HEK293 (cell line): Measurements from ENCODE around the gene ZXDB.
"Not testable (repeated sequence)": the region's sequence is repeated elsewhere in the genome, so short reads cannot be mapped to it uniquely, and the experiment has no call there.

Experiments used
- HOXA7 ChIP-seq: sonication (generic); formaldehyde crosslinking; IDR thresholded peaks from 2 replicates; pipeline ENCODE4 v1.8.1; 2022; ENCODE audit warnings: missing genetic modification reagents, borderline replicate concordance
- HOXC10 ChIP-seq: sonication (generic); formaldehyde crosslinking; IDR thresholded peaks from 2 replicates; pipeline ENCODE4 v1.8.1; 2023; ENCODE audit warnings: mild to moderate bottlenecking, missing genetic modification reagents
- SCRT1 ChIP-seq: fragments of 450-650 bp; formaldehyde crosslinking; IDR thresholded peaks from 2 replicates; pipeline ENCODE4 v1.5.1; 2016; ENCODE audit warnings: missing biosample characterization, missing genetic modification characterization, borderline replicate concordance
- SETDB1 ChIP-seq: IDR thresholded peaks from one replicate; pipeline ENCODE4 v1.6.1; 2017; ENCODE audit warnings: mild to moderate bottlenecking, low read length, moderate library complexity, mixed read lengths; ENCODE audit not compliant: insufficient read length
- ZBTB48 ChIP-seq: fragments of 450-650 bp; formaldehyde crosslinking; IDR thresholded peaks from 2 replicates; pipeline ENCODE4 v1.5.1; 2016; ENCODE audit warnings: missing biosample characterization, missing genetic modification characterization
- ZNF10 ChIP-seq: fragments of 450-650 bp; formaldehyde crosslinking; IDR thresholded peaks from 2 replicates; pipeline ENCODE4 v1.5.1; 2017; ENCODE audit warnings: missing biosample characterization, missing genetic modification characterization
- ZNF184 ChIP-seq: fragments of 450-650 bp; IDR thresholded peaks from 2 replicates; pipeline ENCODE4 v1.5.1; 2018; ENCODE audit warnings: missing biosample characterization, mild to moderate bottlenecking, missing genetic modification characterization
- ZNF202 ChIP-seq: fragments of 450-650 bp; formaldehyde crosslinking; IDR thresholded peaks from 2 replicates; pipeline ENCODE4 v1.5.1; 2016; ENCODE audit warnings: missing biosample characterization, missing genetic modification characterization, borderline replicate concordance
- ZNF404 ChIP-seq: fragments of 450-650 bp; formaldehyde crosslinking; IDR thresholded peaks from 2 replicates; pipeline ENCODE4 v1.5.1; 2017; ENCODE audit warnings: missing biosample characterization, missing genetic modification characterization
- ZNF677 ChIP-seq: fragments of 450-650 bp; IDR thresholded peaks from 2 replicates; pipeline ENCODE4 v1.5.0; 2018; ENCODE audit warnings: missing biosample characterization, mild to moderate bottlenecking, missing genetic modification characterization, moderate library complexity
- ZNF768 ChIP-seq: fragments of 450-650 bp; formaldehyde crosslinking; IDR thresholded peaks from 2 replicates; pipeline ENCODE4 v1.5.1; 2018; ENCODE audit warnings: missing biosample characterization, mild to moderate bottlenecking, missing genetic modification characterization
- TF ChIP-seq, protein P1 (sequence below): fragments of 450-650 bp; formaldehyde crosslinking; IDR thresholded peaks from 2 replicates; pipeline ENCODE4 v1.5.1; 2016; ENCODE audit warnings: missing biosample characterization, missing genetic modification characterization
- TF ChIP-seq, protein P2 (sequence below): fragments of 450-650 bp; IDR thresholded peaks from 2 replicates; pipeline ENCODE4 v1.5.1; 2018; ENCODE audit warnings: missing biosample characterization, mild to moderate bottlenecking, missing genetic modification characterization
- TF ChIP-seq, protein P3 (sequence below): fragments of 450-650 bp; formaldehyde crosslinking; IDR thresholded peaks from 2 replicates; pipeline ENCODE4 v1.5.1; 2016; ENCODE audit warnings: missing biosample characterization, missing genetic modification characterization

DNA sequence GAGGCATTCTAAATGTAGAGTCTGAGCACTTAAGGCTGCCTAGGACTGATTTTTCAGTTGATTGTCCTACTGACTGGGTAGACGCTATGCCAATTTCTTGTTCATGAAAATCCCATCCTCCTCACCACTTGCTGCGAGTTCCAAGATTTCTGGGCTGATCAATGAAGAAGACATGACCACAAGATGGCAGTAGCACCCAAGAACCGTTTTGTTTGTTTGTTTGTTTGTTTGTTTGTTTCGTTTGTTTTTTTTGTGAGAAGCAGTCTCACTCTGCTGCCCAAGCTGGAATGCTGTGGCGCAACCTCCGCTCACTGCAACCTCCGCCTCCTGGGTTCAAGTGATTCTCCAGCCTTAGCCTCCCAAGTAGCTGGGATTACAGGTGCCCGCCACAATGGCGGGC, 8.9 kb upstream of the ZXDB start:
- not testable (repeated sequence) for TF ChIP-seq ZBTB48; ZNF677 (tag by site-specific recombination); HOXA7 (CRISPR knock-in tag); SCRT1 (tag by site-specific recombination); ZNF404 (tag by site-specific recombination); ZNF768 (tag by site-specific recombination); HOXC10 (CRISPR knock-in tag); ZNF202 (tag by site-specific recombination); SETDB1; ZNF184 (tag by site-specific recombination); ZNF10 (tag by site-specific recombination)
- TF ChIP-seq, protein P1, sequence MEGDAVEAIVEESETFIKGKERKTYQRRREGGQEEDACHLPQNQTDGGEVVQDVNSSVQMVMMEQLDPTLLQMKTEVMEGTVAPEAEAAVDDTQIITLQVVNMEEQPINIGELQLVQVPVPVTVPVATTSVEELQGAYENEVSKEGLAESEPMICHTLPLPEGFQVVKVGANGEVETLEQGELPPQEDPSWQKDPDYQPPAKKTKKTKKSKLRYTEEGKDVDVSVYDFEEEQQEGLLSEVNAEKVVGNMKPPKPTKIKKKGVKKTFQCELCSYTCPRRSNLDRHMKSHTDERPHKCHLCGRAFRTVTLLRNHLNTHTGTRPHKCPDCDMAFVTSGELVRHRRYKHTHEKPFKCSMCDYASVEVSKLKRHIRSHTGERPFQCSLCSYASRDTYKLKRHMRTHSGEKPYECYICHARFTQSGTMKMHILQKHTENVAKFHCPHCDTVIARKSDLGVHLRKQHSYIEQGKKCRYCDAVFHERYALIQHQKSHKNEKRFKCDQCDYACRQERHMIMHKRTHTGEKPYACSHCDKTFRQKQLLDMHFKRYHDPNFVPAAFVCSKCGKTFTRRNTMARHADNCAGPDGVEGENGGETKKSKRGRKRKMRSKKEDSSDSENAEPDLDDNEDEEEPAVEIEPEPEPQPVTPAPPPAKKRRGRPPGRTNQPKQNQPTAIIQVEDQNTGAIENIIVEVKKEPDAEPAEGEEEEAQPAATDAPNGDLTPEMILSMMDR (tag by site-specific recombination) = not testable (repeated sequence)
- TF ChIP-seq, protein P2, sequence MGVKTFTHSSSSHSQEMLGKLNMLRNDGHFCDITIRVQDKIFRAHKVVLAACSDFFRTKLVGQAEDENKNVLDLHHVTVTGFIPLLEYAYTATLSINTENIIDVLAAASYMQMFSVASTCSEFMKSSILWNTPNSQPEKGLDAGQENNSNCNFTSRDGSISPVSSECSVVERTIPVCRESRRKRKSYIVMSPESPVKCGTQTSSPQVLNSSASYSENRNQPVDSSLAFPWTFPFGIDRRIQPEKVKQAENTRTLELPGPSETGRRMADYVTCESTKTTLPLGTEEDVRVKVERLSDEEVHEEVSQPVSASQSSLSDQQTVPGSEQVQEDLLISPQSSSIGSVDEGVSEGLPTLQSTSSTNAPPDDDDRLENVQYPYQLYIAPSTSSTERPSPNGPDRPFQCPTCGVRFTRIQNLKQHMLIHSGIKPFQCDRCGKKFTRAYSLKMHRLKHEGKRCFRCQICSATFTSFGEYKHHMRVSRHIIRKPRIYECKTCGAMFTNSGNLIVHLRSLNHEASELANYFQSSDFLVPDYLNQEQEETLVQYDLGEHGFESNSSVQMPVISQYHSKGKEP = not testable (repeated sequence)
- TF ChIP-seq, protein P3, sequence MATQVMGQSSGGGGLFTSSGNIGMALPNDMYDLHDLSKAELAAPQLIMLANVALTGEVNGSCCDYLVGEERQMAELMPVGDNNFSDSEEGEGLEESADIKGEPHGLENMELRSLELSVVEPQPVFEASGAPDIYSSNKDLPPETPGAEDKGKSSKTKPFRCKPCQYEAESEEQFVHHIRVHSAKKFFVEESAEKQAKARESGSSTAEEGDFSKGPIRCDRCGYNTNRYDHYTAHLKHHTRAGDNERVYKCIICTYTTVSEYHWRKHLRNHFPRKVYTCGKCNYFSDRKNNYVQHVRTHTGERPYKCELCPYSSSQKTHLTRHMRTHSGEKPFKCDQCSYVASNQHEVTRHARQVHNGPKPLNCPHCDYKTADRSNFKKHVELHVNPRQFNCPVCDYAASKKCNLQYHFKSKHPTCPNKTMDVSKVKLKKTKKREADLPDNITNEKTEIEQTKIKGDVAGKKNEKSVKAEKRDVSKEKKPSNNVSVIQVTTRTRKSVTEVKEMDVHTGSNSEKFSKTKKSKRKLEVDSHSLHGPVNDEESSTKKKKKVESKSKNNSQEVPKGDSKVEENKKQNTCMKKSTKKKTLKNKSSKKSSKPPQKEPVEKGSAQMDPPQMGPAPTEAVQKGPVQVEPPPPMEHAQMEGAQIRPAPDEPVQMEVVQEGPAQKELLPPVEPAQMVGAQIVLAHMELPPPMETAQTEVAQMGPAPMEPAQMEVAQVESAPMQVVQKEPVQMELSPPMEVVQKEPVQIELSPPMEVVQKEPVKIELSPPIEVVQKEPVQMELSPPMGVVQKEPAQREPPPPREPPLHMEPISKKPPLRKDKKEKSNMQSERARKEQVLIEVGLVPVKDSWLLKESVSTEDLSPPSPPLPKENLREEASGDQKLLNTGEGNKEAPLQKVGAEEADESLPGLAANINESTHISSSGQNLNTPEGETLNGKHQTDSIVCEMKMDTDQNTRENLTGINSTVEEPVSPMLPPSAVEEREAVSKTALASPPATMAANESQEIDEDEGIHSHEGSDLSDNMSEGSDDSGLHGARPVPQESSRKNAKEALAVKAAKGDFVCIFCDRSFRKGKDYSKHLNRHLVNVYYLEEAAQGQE (tag by site-specific recombination) = not testable (repeated sequence)
